B cell (primary cell): ENCODE data around the gene MAST2.

Experiments
- EZH2 ChIP-seq: IDR thresholded peaks from 2 replicates; pipeline ENCODE4 v1.6.1; 2012; ENCODE audit warnings: borderline replicate concordance, low read depth, mild to moderate bottlenecking, moderate library complexity, low read length; ENCODE audit not compliant: insufficient read depth, poor library complexity, severe bottlenecking
- TF ChIP-seq, protein P1 (sequence below): fragments of 200-600 bp; IDR thresholded peaks from one replicate; pipeline ENCODE4 v1.8.0; 2022; ENCODE audit warnings: antibody characterized with exemption, mild to moderate bottlenecking

DNA sequence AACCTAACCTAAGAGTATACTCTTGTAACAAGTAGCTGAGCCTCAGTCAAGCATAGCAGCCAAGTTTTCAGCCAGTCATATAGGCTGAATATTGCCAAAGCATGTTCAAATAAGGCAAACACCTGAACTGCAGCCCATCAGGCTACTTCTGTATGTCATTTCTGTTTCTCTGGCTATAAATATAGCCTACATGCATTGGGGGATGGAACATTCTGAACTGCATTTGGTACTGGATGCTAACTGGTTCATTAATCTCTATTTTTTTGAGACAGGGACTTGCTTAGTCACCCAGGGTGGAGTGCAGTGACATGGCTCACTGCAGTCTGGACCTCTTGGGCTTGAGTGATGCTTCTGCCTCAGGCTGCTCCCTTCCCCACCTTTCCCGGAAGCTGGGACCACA is 37.3 kb downstream of the MAST2 start:
- TF ChIP-seq, protein P1, sequence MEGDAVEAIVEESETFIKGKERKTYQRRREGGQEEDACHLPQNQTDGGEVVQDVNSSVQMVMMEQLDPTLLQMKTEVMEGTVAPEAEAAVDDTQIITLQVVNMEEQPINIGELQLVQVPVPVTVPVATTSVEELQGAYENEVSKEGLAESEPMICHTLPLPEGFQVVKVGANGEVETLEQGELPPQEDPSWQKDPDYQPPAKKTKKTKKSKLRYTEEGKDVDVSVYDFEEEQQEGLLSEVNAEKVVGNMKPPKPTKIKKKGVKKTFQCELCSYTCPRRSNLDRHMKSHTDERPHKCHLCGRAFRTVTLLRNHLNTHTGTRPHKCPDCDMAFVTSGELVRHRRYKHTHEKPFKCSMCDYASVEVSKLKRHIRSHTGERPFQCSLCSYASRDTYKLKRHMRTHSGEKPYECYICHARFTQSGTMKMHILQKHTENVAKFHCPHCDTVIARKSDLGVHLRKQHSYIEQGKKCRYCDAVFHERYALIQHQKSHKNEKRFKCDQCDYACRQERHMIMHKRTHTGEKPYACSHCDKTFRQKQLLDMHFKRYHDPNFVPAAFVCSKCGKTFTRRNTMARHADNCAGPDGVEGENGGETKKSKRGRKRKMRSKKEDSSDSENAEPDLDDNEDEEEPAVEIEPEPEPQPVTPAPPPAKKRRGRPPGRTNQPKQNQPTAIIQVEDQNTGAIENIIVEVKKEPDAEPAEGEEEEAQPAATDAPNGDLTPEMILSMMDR = no peak
- TF ChIP-seq EZH2 = no peak
